Fibroblast of lung (primary cell): ENCODE data around the gene MMADHC.

Experiments
- EZH2 ChIP-seq: IDR thresholded peaks from 2 replicates; pipeline ENCODE4 v1.5.1; 2012; ENCODE audit warnings: low read length, control low read depth, mild to moderate bottlenecking; ENCODE audit errors: missing control alignments
- TF ChIP-seq, protein P1 (sequence below), 2 donors: IDR thresholded peaks in 1 of 2; conservative IDR thresholded peaks in 1 of 2; 1 replicate in 1 of 2; 2 replicates in 1 of 2; pipeline ENCODE4 v1.5.1; 2011 to 2012; ENCODE audit warnings: low read length in 2 of 2, control low read depth in 1 of 2, inconsistent platforms in 1 of 2, low read depth in 1 of 2, mild to moderate bottlenecking in 1 of 2

DNA sequence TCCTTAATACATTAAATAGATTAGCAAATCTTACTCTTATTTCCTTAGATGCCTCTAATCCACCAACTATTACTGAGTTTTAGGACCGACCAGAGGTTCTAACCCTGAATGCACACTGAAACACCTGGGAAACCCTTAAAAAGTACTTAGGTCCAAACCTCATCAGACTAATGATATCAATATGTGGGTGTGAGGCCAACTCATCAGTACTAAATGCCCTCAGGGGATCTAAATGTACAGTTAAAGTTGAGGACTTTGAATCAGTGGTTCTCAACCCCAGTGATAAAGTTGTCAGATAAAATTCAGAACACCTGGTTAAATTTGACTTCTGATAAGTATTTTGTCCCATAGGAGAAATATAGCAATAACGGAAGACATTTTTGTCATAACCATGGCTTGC, 20.9 kb downstream of the MMADHC start:
- TF ChIP-seq, protein P1, sequence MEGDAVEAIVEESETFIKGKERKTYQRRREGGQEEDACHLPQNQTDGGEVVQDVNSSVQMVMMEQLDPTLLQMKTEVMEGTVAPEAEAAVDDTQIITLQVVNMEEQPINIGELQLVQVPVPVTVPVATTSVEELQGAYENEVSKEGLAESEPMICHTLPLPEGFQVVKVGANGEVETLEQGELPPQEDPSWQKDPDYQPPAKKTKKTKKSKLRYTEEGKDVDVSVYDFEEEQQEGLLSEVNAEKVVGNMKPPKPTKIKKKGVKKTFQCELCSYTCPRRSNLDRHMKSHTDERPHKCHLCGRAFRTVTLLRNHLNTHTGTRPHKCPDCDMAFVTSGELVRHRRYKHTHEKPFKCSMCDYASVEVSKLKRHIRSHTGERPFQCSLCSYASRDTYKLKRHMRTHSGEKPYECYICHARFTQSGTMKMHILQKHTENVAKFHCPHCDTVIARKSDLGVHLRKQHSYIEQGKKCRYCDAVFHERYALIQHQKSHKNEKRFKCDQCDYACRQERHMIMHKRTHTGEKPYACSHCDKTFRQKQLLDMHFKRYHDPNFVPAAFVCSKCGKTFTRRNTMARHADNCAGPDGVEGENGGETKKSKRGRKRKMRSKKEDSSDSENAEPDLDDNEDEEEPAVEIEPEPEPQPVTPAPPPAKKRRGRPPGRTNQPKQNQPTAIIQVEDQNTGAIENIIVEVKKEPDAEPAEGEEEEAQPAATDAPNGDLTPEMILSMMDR (conservative IDR thresholded peaks at IDR 0.05 in 1 of 2, IDR thresholded peaks at IDR 0.05 in 1 of 2; ENCODE audit: low read depth in 1 of 2, low read length in 2 of 2), result no peak
- TF ChIP-seq EZH2, result no peak
